NK-92 (cell line): ENCODE data around the gene RRP7A.
"Not testable (repeated sequence)": the region's sequence is repeated elsewhere in the genome, so short reads cannot be mapped to it uniquely, and the experiment has no call there.

Source experiments
- DNase-seq: peaks from one replicate; lab custom pipeline; 2025; ENCODE audit not compliant: unreplicated experiment; lab: John Stamatoyannopoulos, UW

RRP7A gene

GRCh38 chr22:42536634-42537033, 17.0 kb upstream of the RRP7A start:
- not testable (repeated sequence) for DNase-seq

- DNase-seq: no peak
Observed at GRCh38 chr22:42536166-42536565, 16.6 kb upstream of the RRP7A start.

GRCh38 chr22:42535082-42535731, 15.6 kb upstream of the RRP7A start:
- not testable (repeated sequence) for DNase-seq

- no peak for DNase-seq
Observed at GRCh38 chr22:42533638-42533977, 14.0 kb upstream of the RRP7A start.

- DNase-seq: not testable (repeated sequence)
Observed at GRCh38 chr22:42531401-42532084, 11.9 kb upstream of the RRP7A start.

GRCh38 chr22:42529435-42529834, 9.8 kb upstream of the RRP7A start:
- DNase-seq: not testable (repeated sequence)

- no peak for DNase-seq
Observed at GRCh38 chr22:42528591-42529307, 9.2 kb upstream of the RRP7A start.

- no peak for DNase-seq
Observed at GRCh38 chr22:42522546-42522945, 3.0 kb upstream of the RRP7A start.

- DNase-seq: no peak
Observed at GRCh38 chr22:42521228-42521546, 1.6 kb upstream of the RRP7A start.

- not testable (repeated sequence) for DNase-seq
Observed at GRCh38 chr22:42518638-42519524, 715 bp downstream of the RRP7A start.

- not testable (repeated sequence) for DNase-seq
Observed at GRCh38 chr22:42517103-42517502, 2.5 kb downstream of the RRP7A start.

GRCh38 chr22:42515896-42516295, 3.7 kb downstream of the RRP7A start:
- DNase-seq: no peak

- DNase-seq: not testable (repeated sequence)
Observed at GRCh38 chr22:42515304-42515703, 4.3 kb downstream of the RRP7A start.

- DNase-seq: not testable (repeated sequence)
Observed at GRCh38 chr22:42514331-42514730, 5.3 kb downstream of the RRP7A start.

- not testable (repeated sequence) for DNase-seq
Observed at GRCh38 chr22:42512273-42512990, 7.2 kb downstream of the RRP7A start.

GRCh38 chr22:42511401-42511891, 8.2 kb downstream of the RRP7A start:
- no peak for DNase-seq

- DNase-seq: no peak
Observed at GRCh38 chr22:42509548-42509947, 10.0 kb downstream of the RRP7A start.

GRCh38 chr22:42508975-42509364, 10.6 kb downstream of the RRP7A start:
- DNase-seq: not testable (repeated sequence)

- not testable (repeated sequence) for DNase-seq
Observed at GRCh38 chr22:42508327-42508974, 11.1 kb downstream of the RRP7A start.

GRCh38 chr22:42500836-42501179, 18.8 kb downstream of the RRP7A start:
- DNase-seq: no peak
